SH-SY5Y (cell line): ENCODE measurements around the gene ENOX1.

ENCODE experiments used
- GATA2 ChIP-seq: IDR thresholded peaks from 2 replicates; pipeline ENCODE4 v1.6.1; 2011; ENCODE audit warnings: mild to moderate bottlenecking, low read depth, low read length
- GATA3 ChIP-seq: IDR thresholded peaks from 2 replicates; pipeline ENCODE4 v1.6.1; 2011; ENCODE audit warnings: low read depth, mild to moderate bottlenecking, low read length, moderate library complexity

ENOX1 gene

GRCh38 chr13:43299374-43299773, 487.4 kb downstream of the ENOX1 start:
- no peak for TF ChIP-seq GATA3
- no peak for TF ChIP-seq GATA2

- TF ChIP-seq GATA2 = no peak
- no peak for TF ChIP-seq GATA3
These were observed 488.0 kb downstream of the ENOX1 start for GRCh38 chr13:43298816-43299215.

- TF ChIP-seq GATA2 = no peak
- no peak for TF ChIP-seq GATA3
These were observed 488.6 kb downstream of the ENOX1 start for GRCh38 chr13:43297967-43298678.

GRCh38 chr13:43295825-43296564, 490.8 kb downstream of the ENOX1 start:
- TF ChIP-seq GATA3 = no peak
- no peak for TF ChIP-seq GATA2

GRCh38 chr13:43295321-43295720, 491.5 kb downstream of the ENOX1 start:
- no peak for TF ChIP-seq GATA2

- TF ChIP-seq GATA2 = no peak
- TF ChIP-seq GATA3 = no peak
These were observed 492.4 kb downstream of the ENOX1 start for GRCh38 chr13:43294412-43294811.

GRCh38 chr13:43293986-43294385, 492.8 kb downstream of the ENOX1 start:
- TF ChIP-seq GATA2 (no peak), GATA3 (no peak)

GRCh38 chr13:43293561-43293960, 493.2 kb downstream of the ENOX1 start:
- TF ChIP-seq GATA2 (no peak), GATA3 (no peak)

GRCh38 chr13:43293008-43293407, 493.8 kb downstream of the ENOX1 start:
- TF ChIP-seq GATA3 (no peak), GATA2 (no peak)

GRCh38 chr13:43291287-43292060, 495.3 kb downstream of the ENOX1 start:
- TF ChIP-seq GATA2 = no peak
- TF ChIP-seq GATA3 = no peak

GRCh38 chr13:43289470-43290255, 497.1 kb downstream of the ENOX1 start:
- TF ChIP-seq GATA3 = no peak
- no peak for TF ChIP-seq GATA2

- TF ChIP-seq GATA3 (no peak), GATA2 (no peak)
These were observed 500.0 kb downstream of the ENOX1 start for GRCh38 chr13:43286751-43287150.

GRCh38 chr13:43285933-43286597, 500.7 kb downstream of the ENOX1 start:
- TF ChIP-seq GATA3 (no peak), GATA2 (no peak)

- TF ChIP-seq GATA3 = no peak
- no peak for TF ChIP-seq GATA2
These were observed 502.6 kb downstream of the ENOX1 start for GRCh38 chr13:43284162-43284561.
